HG02588 (cell line): Measurements from ENCODE around the gene APOA4.
"Not testable (repeated sequence)": the region's sequence is repeated elsewhere in the genome, so short reads cannot be mapped to it uniquely, and the experiment has no call there.

Source experiments
- ATAC-seq: cut with Tn5 transposase; IDR thresholded peaks from one replicate; pipeline ENCODE4 v1.9.1; 2021; ENCODE audit warnings: mild to moderate bottlenecking, moderate library complexity; ENCODE audit not compliant: unreplicated experiment

APOA4 gene

GRCh38 chr11:116849486-116849885 lies 26.4 kb upstream of the APOA4 start:
- ATAC-seq: no peak

- no peak for ATAC-seq
Measured at GRCh38 chr11:116849060-116849459, 26.0 kb upstream of the APOA4 start.

GRCh38 chr11:116847612-116848011 lies 24.5 kb upstream of the APOA4 start:
- no peak for ATAC-seq

- ATAC-seq: no peak
Measured at GRCh38 chr11:116844722-116845121, 21.6 kb upstream of the APOA4 start.

GRCh38 chr11:116843661-116844060 lies 20.6 kb upstream of the APOA4 start:
- no peak for ATAC-seq

GRCh38 chr11:116842909-116843308 lies 19.8 kb upstream of the APOA4 start:
- no peak for ATAC-seq

GRCh38 chr11:116842117-116842516 lies 19.0 kb upstream of the APOA4 start:
- no peak for ATAC-seq

- ATAC-seq: no peak
Measured at GRCh38 chr11:116840746-116841296, 17.7 kb upstream of the APOA4 start.

- no peak for ATAC-seq
Measured at GRCh38 chr11:116840224-116840745, 17.2 kb upstream of the APOA4 start.

GRCh38 chr11:116838321-116839084 lies 15.4 kb upstream of the APOA4 start:
- no peak for ATAC-seq

- no peak for ATAC-seq
Measured at GRCh38 chr11:116837231-116838091, 14.4 kb upstream of the APOA4 start, which contains the start of gene APOA1. APOA1 (minus strand) TSS chr11:116837622; CDS start chr11:116837387, 235 bp downstream.

- ATAC-seq: no peak
Measured at GRCh38 chr11:116836632-116836991, 13.5 kb upstream of the APOA4 start.

- peak; percentile 64 for ATAC-seq
Measured at GRCh38 chr11:116835791-116836631, 12.9 kb upstream of the APOA4 start.

- ATAC-seq: no peak
Measured at GRCh38 chr11:116835042-116835772, 12.1 kb upstream of the APOA4 start.

- not testable (repeated sequence) for ATAC-seq
Measured at GRCh38 chr11:116834535-116835041, 11.5 kb upstream of the APOA4 start.

GRCh38 chr11:116833816-116834534 lies 10.9 kb upstream of the APOA4 start:
- ATAC-seq: no peak

- no peak for ATAC-seq
Measured at GRCh38 chr11:116833491-116833815, 10.3 kb upstream of the APOA4 start.

GRCh38 chr11:116832350-116833290 lies 9.5 kb upstream of the APOA4 start:
- no peak for ATAC-seq
